HCT116 (cell line): ENCODE data around the gene EDN2. TPM values are rescaled to one million over a fixed set of nuclear protein-coding genes. Genes with fewer than 3 reads are reported as not detected.

Experiments
- ATAC-seq: fragments of 200-7000 bp; cut with Tn5 transposase; 2 replicates; pipeline ENCODE4 v1.9.1; 2020; ENCODE audit warnings: mild to moderate bottlenecking, moderate library complexity
- BruUV-seq: library from RNA; stranded (reverse); fragments of 400-500 nt; replicated peaks from 2 replicates; lab custom pipeline; 2021; lab: Mats Ljungman, UMichigan
- CTCF ChIA-PET: fragments of 300-600 bp; sonication (Branson Sonifier 250); formaldehyde crosslinking; loops from one replicate; lab custom pipeline; 2021; ENCODE audit warnings: antibody characterized with exemption; lab: Charles Lee
- POLR2A ChIA-PET: fragments of 300-600, 350-600 bp; sonication (Branson Sonifier 250); formaldehyde crosslinking; loops from one replicate; lab custom pipeline; 2021; ENCODE audit warnings: antibody characterized with exemption; lab: Charles Lee
- RAD21 ChIA-PET, 2 experiments: fragments of 300-600 bp; sonication (Branson Sonifier 250); formaldehyde crosslinking; loops; one replicate each; lab custom pipeline; 2023; ENCODE audit warnings: low total read pairs in 2 of 2; ENCODE audit not compliant: uncharacterized antibody in 2 of 2, unreplicated experiment in 2 of 2, low non-redundant PET in 1 of 2; lab: Charles Lee
- DNase-seq: peaks from one replicate; pipeline ENCODE4 v3.0.0-alpha.2; 2010; ENCODE audit warnings: low read depth, low spot score
- H2AFZ ChIP-seq: fragments of 200-600 bp; shearing (Covaris generic), sonication (generic); 2 replicates; pipeline ENCODE4 v1.6.1; 2017; ENCODE audit warnings: low read depth, mixed run types, mixed read lengths, antibody characterized with exemption, low read length; ENCODE audit not compliant: poor library complexity, severe bottlenecking
- H3K27ac ChIP-seq: 2 replicates; pipeline ENCODE4 v1.5.1; 2012; ENCODE audit warnings: low read depth, low read length
- H3K27me3 ChIP-seq: fragments of 200-600 bp; sonication (generic); 2 replicates; pipeline ENCODE4 v1.6.1; 2016; ENCODE audit warnings: mixed run types, low read length, mixed read lengths; ENCODE audit not compliant: insufficient read depth
- H3K36me3 ChIP-seq, 2 experiments: fragments of 200-500 bp in 1 of 2; fragments of 200-600 bp in 1 of 2; sonication (Bioruptor generic) in 1 of 2; sonication (generic) in 1 of 2; 2 replicates each; pipeline versions ENCODE4 v1.5.1 to v1.6.1; 2014 to 2016; ENCODE audit warnings: low read length in 2 of 2, inconsistent platforms in 1 of 2, mixed read lengths in 1 of 2, mixed run types in 1 of 2; ENCODE audit not compliant: insufficient read depth in 2 of 2, control insufficient read depth in 1 of 2
- H3K4me1 ChIP-seq, 2 experiments: fragments of 200-600 bp in 1 of 2; sonication (generic) in 1 of 2; 2 replicates each; pipeline versions ENCODE4 v1.5.1 to v1.6.1; 2012 to 2017; ENCODE audit warnings: low read length in 2 of 2, inconsistent platforms in 1 of 2, mild to moderate bottlenecking in 1 of 2, mixed read lengths in 1 of 2, mixed run types in 1 of 2, moderate library complexity in 1 of 2; ENCODE audit not compliant: insufficient read depth in 2 of 2, control insufficient read depth in 1 of 2
- H3K4me2 ChIP-seq: fragments of 200-600 bp; sonication (generic); 2 replicates; pipeline ENCODE4 v1.6.1; 2017; ENCODE audit warnings: mixed run types, low read length, mixed read lengths
- H3K4me3 ChIP-seq, 2 experiments: fragments of 200-600 bp in 1 of 2; sonication (generic) in 1 of 2; replicated peaks in 1 of 2; 2 replicates each; pipeline ENCODE4 v1.5.1; 2011 to 2016; ENCODE audit warnings: low read length in 2 of 2, control low read depth in 1 of 2, low read depth in 1 of 2, mild to moderate bottlenecking in 1 of 2, mixed read lengths in 1 of 2, mixed run types in 1 of 2
- H3K79me2 ChIP-seq: fragments of 200-600 bp; sonication (generic); 2 replicates; pipeline ENCODE4 v1.6.1; 2017; ENCODE audit warnings: mild to moderate bottlenecking, mixed run types, low read length, moderate library complexity, mixed read lengths; ENCODE audit not compliant: insufficient read depth
- H3K9ac ChIP-seq: fragments of 200-600 bp; sonication (generic); 2 replicates; pipeline ENCODE4 v1.6.1; 2016; ENCODE audit warnings: low read length, mixed read lengths
- H3K9me2 ChIP-seq: fragments of 200-600 bp; sonication (generic), shearing (Covaris generic); 2 replicates; pipeline ENCODE4 v1.6.1; 2017; ENCODE audit warnings: mixed run types, mild to moderate bottlenecking, moderate library complexity; ENCODE audit not compliant: insufficient read depth
- H3K9me3 ChIP-seq, 2 experiments: fragments of 200-500 bp in 1 of 2; fragments of 200-600 bp in 1 of 2; sonication (Bioruptor generic) in 1 of 2; sonication (generic) in 1 of 2; 2 replicates each; pipeline ENCODE4 v1.6.1; 2014 to 2017; ENCODE audit warnings: low read length in 2 of 2, mixed read lengths in 2 of 2, inconsistent platforms in 1 of 2, low read depth in 1 of 2, mild to moderate bottlenecking in 1 of 2, mixed run types in 1 of 2, moderate library complexity in 1 of 2; ENCODE audit not compliant: control insufficient read depth in 1 of 2, insufficient read depth in 1 of 2
- H4K20me1 ChIP-seq: fragments of 200-600 bp; sonication (generic), shearing (Covaris generic); 2 replicates; pipeline ENCODE4 v1.6.1; 2017; ENCODE audit warnings: mixed run types, mild to moderate bottlenecking, moderate library complexity; ENCODE audit not compliant: insufficient read depth
- CEBPB ChIP-seq: IDR thresholded peaks from 2 replicates; pipeline ENCODE4 v1.6.1; 2012; ENCODE audit warnings: low read depth
- CTCF ChIP-seq, 3 experiments: fragments of 200-600 bp in 1 of 3; sonication (generic) in 1 of 3; IDR thresholded peaks in 2 of 3; conservative IDR thresholded peaks in 1 of 3; 2 replicates each; pipeline ENCODE4 v1.5.1; 2012 to 2017; ENCODE audit warnings: low read depth in 2 of 3, low read length in 2 of 3, antibody characterized with exemption in 1 of 3, borderline replicate concordance in 1 of 3, control low read depth in 1 of 3, mild to moderate bottlenecking in 1 of 3, mixed read lengths in 1 of 3, mixed run types in 1 of 3, moderate library complexity in 1 of 3; ENCODE audit not compliant: insufficient read depth in 1 of 3
- EGR1 ChIP-seq: IDR thresholded peaks from 2 replicates; pipeline ENCODE4 v1.6.1; 2012; ENCODE audit warnings: low read depth
- EZH2phosphoT487 ChIP-seq: fragments of 200-600 bp; IDR thresholded peaks from 2 replicates; pipeline ENCODE4 v1.6.1; 2018; ENCODE audit warnings: antibody characterized with exemption, borderline replicate concordance
- JUND ChIP-seq: IDR thresholded peaks from 2 replicates; pipeline ENCODE4 v1.6.1; 2012
- POLR2A ChIP-seq: IDR thresholded peaks from 2 replicates; pipeline ENCODE4 v1.7.0; 2011; ENCODE audit warnings: borderline replicate concordance; ENCODE audit not compliant: insufficient read depth, insufficient read length; ENCODE audit errors: extremely low read depth
- SIN3A ChIP-seq: IDR thresholded peaks from 2 replicates; pipeline ENCODE4 v1.6.1; 2012; ENCODE audit warnings: low read depth
- TCF7L2 ChIP-seq: IDR thresholded peaks from 2 replicates; pipeline ENCODE4 v1.7.0; 2011; ENCODE audit warnings: borderline replicate concordance, inconsistent platforms; ENCODE audit not compliant: insufficient read depth, insufficient read length; ENCODE audit errors: extremely low read depth
- YY1 ChIP-seq: IDR thresholded peaks from 2 replicates; pipeline ENCODE4 v1.6.1; 2011; ENCODE audit warnings: low read length, low read depth, moderate library complexity, mild to moderate bottlenecking; ENCODE audit not compliant: insufficient replicate concordance; ENCODE audit errors: extremely low read depth
- ZBTB33 ChIP-seq: IDR thresholded peaks from 2 replicates; pipeline ENCODE4 v1.6.1; 2011; ENCODE audit warnings: mild to moderate bottlenecking, low read length, moderate library complexity; ENCODE audit not compliant: insufficient replicate concordance; ENCODE audit errors: extremely low read depth
- ZFX ChIP-seq: fragments of 450-650 bp; IDR thresholded peaks from 2 replicates; pipeline ENCODE4 v1.6.1; 2017
- intact Hi-C: fragments of 100-400 bp; cut with micrococcal nuclease; formaldehyde crosslinking; loops from 2 replicates; pipeline ENCODE4 v1.10.0; 2022
- total RNA-seq: library from RNA; stranded (reverse); gene quantifications from one replicate; pipeline ENCODE4 v1.2.1, GENCODE V29; 2021; ENCODE audit not compliant: unreplicated experiment
- TF ChIP-seq, protein P1 (sequence below): IDR thresholded peaks from 2 replicates; pipeline ENCODE4 v1.6.1; 2012
- TF ChIP-seq, protein P2 (sequence below): IDR thresholded peaks from 2 replicates; pipeline ENCODE4 v1.6.1; 2012

EDN2 gene
- total RNA-seq, 1 experiment from 2014 or later, result not detected

DNA sequence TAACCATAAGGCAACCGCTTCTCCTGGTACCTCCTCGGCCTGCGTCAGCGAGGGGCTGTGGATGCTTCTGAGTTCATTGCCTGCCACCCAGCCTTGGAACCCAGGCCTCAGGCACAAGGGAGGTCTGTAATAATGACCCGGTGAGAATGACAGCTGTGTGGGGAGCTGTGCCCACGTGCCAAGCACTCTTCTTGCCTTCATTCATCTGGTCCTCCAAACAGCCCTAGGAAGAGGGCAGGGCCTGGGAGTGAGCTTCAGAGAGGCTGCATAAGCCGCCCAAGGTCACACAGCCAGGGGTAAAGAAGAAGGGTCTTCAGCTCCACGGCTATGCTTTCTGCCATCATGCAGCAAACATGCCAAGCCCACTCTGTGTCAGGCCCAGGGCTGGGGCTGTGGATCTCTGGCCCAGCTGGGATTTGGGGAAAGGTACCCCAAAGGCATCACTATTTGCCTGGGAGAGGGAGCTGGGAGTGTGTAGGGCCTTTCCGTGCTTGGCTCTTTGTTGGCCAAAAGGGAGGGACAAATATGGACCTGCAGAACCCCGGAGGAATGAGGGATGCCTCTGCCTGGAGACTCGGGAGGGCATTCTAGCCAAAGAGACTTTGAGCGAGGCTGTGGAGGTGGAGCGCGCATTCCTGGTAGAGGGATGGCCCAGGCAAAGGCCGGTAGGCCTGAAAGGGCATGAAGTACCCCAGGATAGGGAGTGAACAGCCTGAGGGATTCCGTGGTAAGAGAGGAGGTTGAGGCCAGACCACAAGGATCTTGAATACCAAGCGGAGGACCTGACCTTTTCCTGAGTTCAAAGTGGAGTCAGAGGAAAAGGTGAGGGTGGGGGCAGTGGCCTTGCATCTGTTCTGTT lies 10.1 kb upstream of the EDN2 start:
- BruUV-seq, result no TSS peak
- POLR2A ChIA-PET, result no interaction called here
- ATAC-seq, result no peak
- no peaks in the 10 kb centered on the region for H4K20me1 ChIP-seq
- no peaks in the 10 kb centered on the region for H3K9me3 ChIP-seq
- peak overlapping the region in 1 of 2 experiments; percentile 58; a peak in 1 of 4 replicates for H3K4me3 ChIP-seq
- no peak for TF ChIP-seq CEBPB
- no peak for TF ChIP-seq JUND
- no peak for TF ChIP-seq TCF7L2
- TF ChIP-seq EZH2phosphoT487, result no peak
- TF ChIP-seq EGR1, result no peak
- TF ChIP-seq, protein P1, sequence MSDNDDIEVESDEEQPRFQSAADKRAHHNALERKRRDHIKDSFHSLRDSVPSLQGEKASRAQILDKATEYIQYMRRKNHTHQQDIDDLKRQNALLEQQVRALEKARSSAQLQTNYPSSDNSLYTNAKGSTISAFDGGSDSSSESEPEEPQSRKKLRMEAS, result no peak
- no peak for TF ChIP-seq CTCF (IDR thresholded peaks at IDR 0.05 in 2 of 3, conservative IDR thresholded peaks at IDR 0.05 in 1 of 3; ENCODE audit: borderline replicate concordance in 1 of 3, insufficient read depth in 1 of 3, low read depth in 2 of 3, low read length in 2 of 3)
- TF ChIP-seq POLR2A, result no peak
- TF ChIP-seq ZBTB33, result no peak
- TF ChIP-seq YY1, result no peak
- TF ChIP-seq, protein P2, sequence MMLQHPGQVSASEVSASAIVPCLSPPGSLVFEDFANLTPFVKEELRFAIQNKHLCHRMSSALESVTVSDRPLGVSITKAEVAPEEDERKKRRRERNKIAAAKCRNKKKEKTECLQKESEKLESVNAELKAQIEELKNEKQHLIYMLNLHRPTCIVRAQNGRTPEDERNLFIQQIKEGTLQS, result no peak
- no peak for TF ChIP-seq SIN3A
- no peak for TF ChIP-seq ZFX
- no peak for DNase-seq
- intact Hi-C loops, result loop anchor here (5.0 kb wide), 1 partner anchor 227 kb away; no protein-coding TSS in a partner anchor
- no peak overlapping the region for H3K27ac ChIP-seq
- no peaks in the 10 kb centered on the region for H3K27me3 ChIP-seq
- H3K9me2 ChIP-seq, result no peaks in the 10 kb centered on the region
- H2AFZ ChIP-seq, result no peak overlapping the region
- no peaks in the 10 kb centered on the region for H3K36me3 ChIP-seq
- peak overlapping the region; percentile 98 for H3K4me2 ChIP-seq
- RAD21 ChIA-PET, result no interaction called here
- peak overlapping the region; percentile 75 for H3K9ac ChIP-seq
- no peaks in the 10 kb centered on the region for H3K79me2 ChIP-seq
- peaks cover 53 to 92% of the 10 kb centered on the region in 2 experiments for H3K4me1 ChIP-seq
- CTCF ChIA-PET, result interaction anchor here (1.0 to 3.7 kb wide), 6 partner anchors 9 to 62 kb away, joined by 3 to 27 read pairs (median 4); partner anchors contain the start of gene EDN2
